Gastrocnemius medialis (tissue), 4 donors: ENCODE results near the gene DRC7. TPM values are rescaled to one million over a fixed set of nuclear protein-coding genes. Genes with fewer than 3 reads are reported as not detected.

ENCODE experiments used
- ATAC-seq, 2 donors: fragments of 150-250 bp; one replicate each; pipeline ENCODE4 v1.9.1; 2016
- DNase-seq, 2 donors: peaks; one replicate each; pipeline ENCODE4 v3.0.0-alpha.2; 2019
- H3K27ac ChIP-seq, 4 donors: fragments of 200-600 bp; sonication (generic); 1 replicate in 1 of 4; 2 replicates in 3 of 4; pipeline ENCODE4 v1.5.1; 2016 to 2018; ENCODE audit warnings: mild to moderate bottlenecking in 2 of 4, moderate library complexity in 1 of 4
- H3K27me3 ChIP-seq, 3 donors: fragments of 200-600 bp; sonication (generic) in 2 of 3; 1 replicate in 1 of 3; 2 replicates in 2 of 3; pipeline versions ENCODE4 v1.5.1 to v1.6.0; 2016 to 2019; ENCODE audit warnings: mild to moderate bottlenecking in 1 of 3, moderate library complexity in 1 of 3
- H3K36me3 ChIP-seq, 2 donors: fragments of 200-600 bp; sonication (generic) in 1 of 2; one replicate each; pipeline ENCODE4 v1.5.1; 2017 to 2018
- H3K4me1 ChIP-seq, 2 donors: fragments of 200-600 bp; sonication (generic) in 1 of 2; one replicate each; pipeline ENCODE4 v1.5.1; 2016 to 2017; ENCODE audit warnings: mild to moderate bottlenecking in 2 of 2
- H3K4me3 ChIP-seq, 4 donors: fragments of 200-600 bp; sonication (generic) in 3 of 4; 1 replicate in 1 of 4; 2 replicates in 3 of 4; pipeline ENCODE4 v1.5.1; 2016 to 2019; ENCODE audit warnings: mild to moderate bottlenecking in 2 of 4
- H3K9me3 ChIP-seq, 3 donors: fragments of 200-600 bp; sonication (generic) in 2 of 3; 1 replicate in 1 of 3; 2 replicates in 2 of 3; pipeline ENCODE4 v1.5.1; 2016 to 2019
- POLR2A ChIP-seq, 2 donors: fragments of 450-650 bp; IDR thresholded peaks; one replicate each; pipeline ENCODE4 v1.6.1; 2017; ENCODE audit warnings: antibody characterized with exemption in 2 of 2, mild to moderate bottlenecking in 2 of 2, moderate library complexity in 2 of 2
- in situ Hi-C, 4 donors: fragments of 200-750 bp; cut with MboI; loops; one replicate each; pipeline versions ENCODE4 v1.15.0 to v1.8.0; 2017; ENCODE audit warnings: low sequenced_read_pairs in 4 of 4
- intact Hi-C: fragments of 100-400 bp; cut with DNase I; formaldehyde crosslinking; loops from one replicate; pipeline ENCODE4 v1.15.1; 2023; ENCODE audit warnings: low total_unique reads
- total RNA-seq, 4 donors: library from RNA; depleted of rRNA; stranded (reverse); fragments of >200 nt; gene quantifications; one replicate each; pipeline versions ENCODE4 v1.1.0 to v1.2.3, GENCODE V29; 2016
- TF ChIP-seq, protein P1 (sequence below), 5 experiments: fragments of 450-650 bp in 3 of 5; fragments of 200-600 bp in 2 of 5; sonication (generic) in 2 of 5; IDR thresholded peaks in 4 of 5; conservative IDR thresholded peaks in 1 of 5; 1 replicate in 4 of 5; 2 replicates in 1 of 5; pipeline ENCODE4 v1.5.1; 2016 to 2019; ENCODE audit warnings: antibody characterized with exemption in 5 of 5, mild to moderate bottlenecking in 3 of 5, moderate library complexity in 3 of 5

DRC7 gene
- total RNA-seq, 4 donors from 2014 or later, result not detected

DNA sequence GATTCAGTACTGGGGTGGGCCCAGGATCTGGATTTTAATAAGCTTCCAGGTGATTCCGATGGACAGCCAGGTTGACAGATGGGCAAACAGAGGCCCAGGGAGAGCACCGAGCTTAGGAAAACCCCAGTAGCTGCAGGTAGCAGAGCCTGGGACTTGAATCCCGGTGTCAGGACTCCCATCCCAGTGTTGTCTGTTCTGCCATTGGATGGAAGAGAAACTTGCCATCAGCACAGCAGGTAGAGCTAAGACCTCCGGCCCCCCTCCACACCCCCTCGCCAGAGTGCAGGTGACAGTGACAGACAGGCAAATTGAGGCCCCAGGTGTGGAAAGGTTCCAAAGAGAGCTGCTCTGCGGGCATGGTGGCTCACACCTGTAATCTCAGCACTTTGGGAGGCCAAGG is 53.4 kb downstream of the DRC7 start:
- DNase-seq, result no peak
- H3K4me1 ChIP-seq, result no peaks in the 10 kb centered on the region
- ATAC-seq, result no peak
- H3K27ac ChIP-seq, result no peak overlapping the region
- H3K4me3 ChIP-seq, result no peak overlapping the region
- peaks cover 0 to 3% of the 10 kb centered on the region in 2 donors for H3K36me3 ChIP-seq
- in situ Hi-C loops (loop anchor here in 2 of 4 donors (25.0 kb wide), 2 partner anchors 264 to 311 kb away; partner anchors contain the start of genes CIAPIN1 (in 1 of the 2), COQ9 (in 1 of the 2), USB1 (in 1 of the 2) and ZNF319 (in 1 of the 2)), intact Hi-C loops (no loop called here)
- no peaks in the 10 kb centered on the region for H3K27me3 ChIP-seq
- no peak for TF ChIP-seq POLR2A (IDR thresholded peaks at IDR 0.05)
- TF ChIP-seq, protein P1, sequence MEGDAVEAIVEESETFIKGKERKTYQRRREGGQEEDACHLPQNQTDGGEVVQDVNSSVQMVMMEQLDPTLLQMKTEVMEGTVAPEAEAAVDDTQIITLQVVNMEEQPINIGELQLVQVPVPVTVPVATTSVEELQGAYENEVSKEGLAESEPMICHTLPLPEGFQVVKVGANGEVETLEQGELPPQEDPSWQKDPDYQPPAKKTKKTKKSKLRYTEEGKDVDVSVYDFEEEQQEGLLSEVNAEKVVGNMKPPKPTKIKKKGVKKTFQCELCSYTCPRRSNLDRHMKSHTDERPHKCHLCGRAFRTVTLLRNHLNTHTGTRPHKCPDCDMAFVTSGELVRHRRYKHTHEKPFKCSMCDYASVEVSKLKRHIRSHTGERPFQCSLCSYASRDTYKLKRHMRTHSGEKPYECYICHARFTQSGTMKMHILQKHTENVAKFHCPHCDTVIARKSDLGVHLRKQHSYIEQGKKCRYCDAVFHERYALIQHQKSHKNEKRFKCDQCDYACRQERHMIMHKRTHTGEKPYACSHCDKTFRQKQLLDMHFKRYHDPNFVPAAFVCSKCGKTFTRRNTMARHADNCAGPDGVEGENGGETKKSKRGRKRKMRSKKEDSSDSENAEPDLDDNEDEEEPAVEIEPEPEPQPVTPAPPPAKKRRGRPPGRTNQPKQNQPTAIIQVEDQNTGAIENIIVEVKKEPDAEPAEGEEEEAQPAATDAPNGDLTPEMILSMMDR (IDR thresholded peaks at IDR 0.05 in 4 of 5, conservative IDR thresholded peaks at IDR 0.05 in 1 of 5), result no peak
- H3K9me3 ChIP-seq, result no peaks in the 10 kb centered on the region

DNA sequence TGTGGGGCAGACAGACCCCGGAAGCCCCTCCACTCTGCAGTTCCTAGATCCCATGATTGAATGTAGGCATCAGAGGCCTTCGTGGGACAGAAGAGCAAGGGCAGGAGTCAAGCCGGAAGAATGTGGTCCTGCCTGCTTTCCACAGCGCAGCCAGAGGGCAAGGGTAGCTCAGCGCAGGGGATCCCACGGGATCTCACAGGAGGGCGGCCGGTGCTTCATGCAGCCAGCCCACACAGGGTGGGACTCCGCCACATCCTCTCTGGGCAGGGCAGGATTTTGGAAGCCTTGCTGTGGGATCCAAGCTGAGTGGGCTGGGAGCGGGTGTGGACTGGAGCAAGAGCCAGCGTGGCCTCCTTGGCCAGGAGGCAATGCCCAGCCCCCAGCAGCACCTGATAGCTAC is 54.0 kb downstream of the DRC7 start:
- TF ChIP-seq POLR2A (IDR thresholded peaks at IDR 0.05), result no peak
- TF ChIP-seq, protein P1 (IDR thresholded peaks at IDR 0.05 in 4 of 5, conservative IDR thresholded peaks at IDR 0.05 in 1 of 5), result no peak
- Histone ChIP-seq H3K27ac (no peak overlapping the region), H3K9me3 (no peaks in the 10 kb centered on the region), H3K4me3 (no peak overlapping the region), H3K36me3 (peaks cover 0 to 7% of the 10 kb centered on the region in 2 donors), H3K4me1 (no peaks in the 10 kb centered on the region), H3K27me3 (no peaks in the 10 kb centered on the region)
- intact Hi-C loops, result no loop called here
- ATAC-seq (no peak), DNase-seq (no peak)
- in situ Hi-C loops, result loop anchor here in 2 of 4 donors (25.0 kb wide), 2 partner anchors 264 to 311 kb away; partner anchors contain the start of genes CIAPIN1 (in 1 of the 2), COQ9 (in 1 of the 2), USB1 (in 1 of the 2) and ZNF319 (in 1 of the 2)

DNA sequence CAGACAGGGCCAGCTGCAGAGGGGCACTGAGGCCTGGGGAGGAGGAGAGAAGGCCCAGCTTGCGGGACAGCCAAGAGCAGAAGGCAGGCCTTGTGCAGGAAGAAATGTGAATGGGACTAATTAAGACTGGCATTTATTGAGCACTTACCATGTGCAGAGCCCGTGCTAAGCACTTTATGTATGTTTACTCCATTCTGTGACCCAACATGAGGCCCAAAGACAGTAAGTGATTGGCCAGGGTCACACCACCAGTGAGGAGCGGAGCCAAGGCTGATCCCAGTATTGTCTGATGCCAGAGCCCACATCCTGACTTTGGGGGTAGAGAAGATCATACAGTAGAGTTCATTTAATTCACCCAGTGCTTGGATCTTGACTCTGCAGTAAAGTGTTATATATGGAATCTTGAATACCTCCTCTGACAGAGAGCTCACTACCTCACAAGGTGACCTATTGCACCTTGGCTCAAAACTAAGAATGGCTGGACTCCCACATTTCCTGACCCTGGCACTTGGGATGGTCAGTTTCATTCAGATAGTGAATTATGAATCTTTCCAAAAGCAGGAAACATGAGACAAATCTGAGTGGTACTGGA is 54.6 kb downstream of the DRC7 start:
- Histone ChIP-seq H3K27ac (no peak overlapping the region), H3K27me3 (no peaks in the 10 kb centered on the region), H3K36me3 (peaks cover 0 to 7% of the 10 kb centered on the region in 2 donors), H3K4me1 (no peaks in the 10 kb centered on the region), H3K9me3 (no peaks in the 10 kb centered on the region), H3K4me3 (no peak overlapping the region)
- in situ Hi-C loops (loop anchor here in 2 of 4 donors (25.0 kb wide), 2 partner anchors 263 to 312 kb away; partner anchors contain the start of genes CIAPIN1 (in 1 of the 2), COQ9 (in 1 of the 2), USB1 (in 1 of the 2) and ZNF319 (in 1 of the 2)), intact Hi-C loops (no loop called here)
- DNase-seq (no peak), ATAC-seq (no peak)
- TF ChIP-seq, protein P1 (IDR thresholded peaks at IDR 0.05 in 4 of 5, conservative IDR thresholded peaks at IDR 0.05 in 1 of 5), result no peak
- TF ChIP-seq POLR2A (IDR thresholded peaks at IDR 0.05), result no peak

DNA sequence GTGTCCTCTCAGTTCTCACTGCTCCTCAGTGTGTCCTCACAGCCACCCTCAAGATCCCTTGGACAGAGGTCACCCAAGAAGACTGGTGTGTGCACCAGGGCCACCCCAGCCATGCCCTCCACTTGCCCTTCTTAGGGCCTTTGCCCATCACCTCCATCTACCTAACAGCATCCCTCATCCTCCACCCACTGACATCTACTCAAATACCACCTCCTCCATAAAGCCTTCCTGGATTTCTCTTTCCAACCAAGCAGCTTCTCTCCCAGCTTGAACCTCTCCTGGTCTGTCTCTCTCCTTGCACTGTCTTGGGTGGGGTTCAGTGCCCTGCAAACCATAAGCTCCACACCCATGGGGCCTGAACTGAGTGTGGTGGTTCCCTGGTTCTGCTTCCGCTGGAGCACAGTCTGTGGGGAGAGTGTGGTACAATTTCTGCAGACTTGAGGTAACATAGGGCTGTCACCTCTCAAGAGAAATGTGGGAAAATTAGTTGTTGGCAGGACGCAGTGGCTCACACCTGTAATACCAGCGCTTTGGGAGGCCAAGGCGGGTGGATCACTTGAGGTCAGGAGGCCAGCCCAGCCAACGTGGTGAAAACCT is 55.3 kb downstream of the DRC7 start:
- Histone ChIP-seq H3K9me3 (no peaks in the 10 kb centered on the region), H3K4me3 (no peak overlapping the region), H3K4me1 (no peaks in the 10 kb centered on the region), H3K27me3 (no peaks in the 10 kb centered on the region), H3K27ac (no peak overlapping the region), H3K36me3 (peaks cover 0 to 7% of the 10 kb centered on the region in 2 donors)
- DNase-seq (no peak), ATAC-seq (no peak)
- in situ Hi-C loops (loop anchor here (10.0 to 25.0 kb wide), 3 partner anchors 255 to 313 kb away; partner anchors contain the start of genes USB1 (in 3 of the 4), ZNF319 (in 3 of the 4), CIAPIN1 (in 1 of the 4) and COQ9 (in 1 of the 4)), intact Hi-C loops (no loop called here)
- TF ChIP-seq, protein P1 (IDR thresholded peaks at IDR 0.05 in 4 of 5, conservative IDR thresholded peaks at IDR 0.05 in 1 of 5), result no peak
- no peak for TF ChIP-seq POLR2A (IDR thresholded peaks at IDR 0.05)
